ENCODE data around the gene SPATA7. TPM values are rescaled to one million over a fixed set of nuclear protein-coding genes. Genes with fewer than 3 reads are reported as not detected.

SPATA7 gene
- total and polyA plus RNA-seq, 2 of the 4 experiments (the other 2 are of a cell fraction), result 6.6 to 10.0 TPM

DNA sequence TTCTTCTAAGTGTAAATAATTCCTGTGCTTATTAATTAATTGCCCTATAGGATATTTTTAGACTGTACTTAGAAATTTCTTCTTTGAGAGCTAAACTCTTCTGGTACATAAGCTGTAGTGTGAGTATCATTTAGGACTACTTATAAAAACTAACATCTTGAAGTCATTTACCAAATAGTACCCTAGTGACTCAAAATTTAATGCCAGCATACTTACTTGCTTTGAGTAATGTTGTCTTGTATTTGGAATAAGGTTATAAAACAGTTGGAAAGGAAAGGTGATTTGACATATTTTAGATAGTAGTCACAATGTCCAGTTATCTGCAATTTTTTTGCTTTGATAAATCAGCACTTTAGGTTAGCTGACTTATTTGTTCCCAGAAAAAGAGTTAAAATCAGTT lies 39.1 kb downstream of the SPATA7 start:
- H2BK5ac ChIP-seq (ENCODE audit: low read depth, low read length, poor library complexity, severe bottlenecking), result peak overlapping the region; percentile 69
- DNase-seq, result peak; percentile 52
- no peak overlapping the region for H3K27ac ChIP-seq (ENCODE audit: insufficient read depth, low read length)
- no peak overlapping the region for H4K91ac ChIP-seq (ENCODE audit: insufficient read depth, low read depth, low read length)
- in situ Hi-C loops (cut with MboI; ENCODE audit: low sequenced_read_pairs), result no loop called here
- no peak overlapping the region for H2AFZ ChIP-seq (replicated peaks; ENCODE audit: low read length, poor library complexity)
- no peak overlapping the region for H2BK120ac ChIP-seq (ENCODE audit: low read depth, low read length)
- H4K20me1 ChIP-seq (ENCODE audit: insufficient read depth, low read length), result no peaks in the 10 kb centered on the region
- H3K4me3 ChIP-seq (ENCODE audit: insufficient read depth, low read depth, low read length), result no peak overlapping the region
- H3K14ac ChIP-seq (replicated peaks; ENCODE audit: low read depth, low read length), result no peak overlapping the region
- H2BK15ac ChIP-seq (ENCODE audit: low read depth, low read length), result no peak overlapping the region
- no peak overlapping the region for H2BK20ac ChIP-seq (ENCODE audit: low read depth, low read length)
- BruUV-seq (replicated peaks), result no TSS peak
- H3K9me3 ChIP-seq (ENCODE audit: control insufficient read depth, insufficient read depth, low read length), result no peaks in the 10 kb centered on the region
- dilution Hi-C loops (cut with HindIII; ENCODE audit: low sequenced_read_pairs, unreplicated experiment), result no loop called here
- H3K27me3 ChIP-seq (ENCODE audit: control insufficient read depth, insufficient read depth, low read length), result no peaks in the 10 kb centered on the region
- H2AK9ac ChIP-seq (replicated peaks; ENCODE audit: low read depth, low read length, poor library complexity), result no peak overlapping the region
- H3K9me1 ChIP-seq (ENCODE audit: insufficient read depth, low read length), result peaks cover 2% of the 10 kb centered on the region; the same call in 1 of the 2 replicates
- POLR2A ChIA-PET (ENCODE audit: unreplicated experiment), result no interaction called here
- TF ChIP-seq, protein P1, sequence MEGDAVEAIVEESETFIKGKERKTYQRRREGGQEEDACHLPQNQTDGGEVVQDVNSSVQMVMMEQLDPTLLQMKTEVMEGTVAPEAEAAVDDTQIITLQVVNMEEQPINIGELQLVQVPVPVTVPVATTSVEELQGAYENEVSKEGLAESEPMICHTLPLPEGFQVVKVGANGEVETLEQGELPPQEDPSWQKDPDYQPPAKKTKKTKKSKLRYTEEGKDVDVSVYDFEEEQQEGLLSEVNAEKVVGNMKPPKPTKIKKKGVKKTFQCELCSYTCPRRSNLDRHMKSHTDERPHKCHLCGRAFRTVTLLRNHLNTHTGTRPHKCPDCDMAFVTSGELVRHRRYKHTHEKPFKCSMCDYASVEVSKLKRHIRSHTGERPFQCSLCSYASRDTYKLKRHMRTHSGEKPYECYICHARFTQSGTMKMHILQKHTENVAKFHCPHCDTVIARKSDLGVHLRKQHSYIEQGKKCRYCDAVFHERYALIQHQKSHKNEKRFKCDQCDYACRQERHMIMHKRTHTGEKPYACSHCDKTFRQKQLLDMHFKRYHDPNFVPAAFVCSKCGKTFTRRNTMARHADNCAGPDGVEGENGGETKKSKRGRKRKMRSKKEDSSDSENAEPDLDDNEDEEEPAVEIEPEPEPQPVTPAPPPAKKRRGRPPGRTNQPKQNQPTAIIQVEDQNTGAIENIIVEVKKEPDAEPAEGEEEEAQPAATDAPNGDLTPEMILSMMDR (conservative IDR thresholded peaks at IDR 0.05; ENCODE audit: low read depth, low read length), result no peak
- peaks cover 3% of the 10 kb centered on the region for H3K4me1 ChIP-seq (ENCODE audit: control insufficient read depth, insufficient read depth, low read length)
- CTCF ChIA-PET, result interaction anchor here (1.0 kb wide), 1 partner anchor 235 kb away, joined by 4 read pairs; no protein-coding TSS in a partner anchor
- H3K23ac ChIP-seq (ENCODE audit: low read depth, low read length), result no peak overlapping the region
- no peak overlapping the region for H3K56ac ChIP-seq (ENCODE audit: extremely low read depth, insufficient read depth, low read length)
- peaks cover 0 to 9% of the 10 kb centered on the region in 2 experiments; a peak in 2 of 4 replicates for H3K79me1 ChIP-seq (ENCODE audit: low read depth in 1 of 2, low read length in 2 of 2)
- H4K8ac ChIP-seq (ENCODE audit: low read depth in 2 of 2, low read length in 2 of 2), result no peak overlapping the region; a peak in 1 of 4 replicates
- intact Hi-C loops (cut with micrococcal nuclease), result no loop called here
- peaks cover 4% of the 10 kb centered on the region for H3K36me3 ChIP-seq (ENCODE audit: control insufficient read depth, insufficient read depth, low read length)
- H3K4ac ChIP-seq (ENCODE audit: low read depth, low read length), result no peak overlapping the region
- H3K18ac ChIP-seq (ENCODE audit: low read depth, low read length), result no peak overlapping the region
- no peak overlapping the region for H3K9ac ChIP-seq (ENCODE audit: low read depth, low read length)
- ATAC-seq (ENCODE audit: low read depth), result peak; percentile 15; the same call in 1 of the 2 replicates
- H2AK5ac ChIP-seq (ENCODE audit: low read depth, low read length), result no peak overlapping the region
- H4K5ac ChIP-seq (ENCODE audit: low read depth, low read length), result no peak overlapping the region
- 0 out of 2 replicates have a peak overlapping the region, but pooled peaks have one; percentile 13 for H3K4me2 ChIP-seq (ENCODE audit: low read depth, low read length)
